ACHN (cell line): ENCODE data around the gene RALB.
A peak's percentile ranks its signal among the peaks of the same experiment; 100 is the strongest.
"Not testable (repeated sequence)": the region's sequence is repeated elsewhere in the genome, so short reads cannot be mapped to it uniquely, and the experiment has no call there.

ENCODE experiments used
- DNase-seq: peaks from one replicate; pipeline ENCODE4 v3.0.0-alpha.2; 2015
- in situ Hi-C: cut with HindIII; loops from 2 replicates; pipeline ENCODE4 v1.10.0; 2017; ENCODE audit warnings: low sequenced_read_pairs, low pct_ligation_motif_present, low pct_unique_long_range_greater_than_20kb

RALB gene

DNA sequence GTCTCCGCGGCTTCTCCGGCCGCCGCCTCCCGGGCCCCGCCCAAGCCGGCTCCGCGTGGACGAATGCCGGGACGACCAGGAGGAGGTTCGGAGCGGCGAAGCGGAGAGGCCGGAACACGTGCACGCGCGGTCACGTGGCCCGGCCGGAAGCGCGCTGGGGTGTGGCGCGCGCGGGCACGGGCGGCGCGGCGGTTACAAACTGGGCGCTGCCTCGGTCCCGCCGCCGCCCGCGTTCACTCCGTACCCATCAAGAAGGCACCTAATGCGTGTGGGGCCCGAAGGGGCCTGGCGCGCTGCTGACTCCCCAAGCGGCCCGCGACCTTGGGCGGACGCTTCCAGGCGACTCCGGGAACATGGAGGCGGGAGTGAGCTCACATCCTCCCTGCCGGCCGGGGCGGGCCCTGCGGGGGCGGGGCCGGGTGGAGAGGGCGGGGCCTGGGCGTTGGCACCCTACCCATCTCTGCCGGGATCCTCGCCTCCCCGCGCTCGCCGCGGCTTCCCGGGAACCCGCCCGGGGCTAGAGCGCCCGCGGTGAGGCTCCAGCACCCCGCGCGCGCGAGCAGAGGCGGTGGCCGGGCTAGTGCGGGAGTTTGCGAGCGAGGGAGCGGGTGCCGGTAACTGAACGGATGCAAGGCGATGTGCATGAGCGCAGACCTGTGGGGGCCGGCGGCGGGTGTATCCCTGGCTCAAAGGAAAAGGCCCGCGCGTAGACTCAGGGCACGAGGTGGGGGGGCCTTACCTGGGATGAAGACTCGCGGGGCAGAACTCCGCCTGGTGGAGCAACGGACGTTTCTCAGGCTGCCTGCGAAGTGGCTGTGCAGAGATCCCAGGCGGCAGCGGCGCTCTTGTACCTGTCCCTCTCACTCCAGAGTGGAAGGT lies 29.4 kb upstream of the RALB start, which contains the start of gene TMEM185B:
TSS of gene TMEM185B (minus strand) at position 367 of the 879 bp plus-strand sequence. CDS start 424 bp downstream, outside the sequence.
- in situ Hi-C loops = no loop called here
- peak; percentile 89 for DNase-seq

GRCh38 chr2:120224256-120224655 lies 28.4 kb upstream of the RALB start:
- in situ Hi-C loops = no loop called here
- DNase-seq = no peak

DNA sequence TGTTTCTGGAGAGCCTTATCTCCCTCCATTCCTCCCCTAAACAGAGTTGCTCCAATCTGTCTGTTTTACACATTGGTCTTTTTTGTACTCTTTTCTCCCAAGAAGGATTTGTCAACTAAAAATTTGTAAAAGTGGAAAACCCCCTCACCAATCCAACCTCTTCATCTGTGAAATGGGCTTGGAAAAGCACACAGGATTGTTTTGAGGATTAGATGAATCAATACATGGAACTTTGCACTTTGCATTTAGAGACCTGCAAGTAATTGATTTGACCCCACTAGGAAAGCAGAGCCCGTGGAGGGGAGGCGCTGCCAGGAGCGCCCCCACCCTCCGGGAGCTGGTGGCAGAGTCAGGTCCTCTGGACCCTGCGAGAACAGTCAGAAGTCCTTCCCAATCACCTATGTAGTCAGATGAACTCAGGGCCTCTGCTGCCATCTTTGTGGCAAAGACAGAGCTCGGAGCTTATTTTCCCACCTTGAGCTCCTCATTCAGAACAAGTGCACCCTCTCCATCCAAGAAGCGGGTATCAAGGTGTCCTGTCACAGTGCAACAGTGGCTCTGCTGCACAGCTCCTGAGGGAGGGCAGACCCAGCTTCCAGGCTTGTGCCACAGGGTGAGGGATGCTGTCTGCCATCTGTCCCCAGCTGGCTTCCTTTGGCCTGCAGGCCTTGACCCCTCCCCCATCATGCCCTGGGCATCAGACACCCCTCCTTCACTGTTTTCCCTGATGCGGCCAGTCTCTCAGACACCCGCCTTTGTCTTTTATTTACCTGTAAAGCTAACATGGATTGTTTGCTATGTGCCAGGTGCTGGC lies 27.7 kb upstream of the RALB start:
- in situ Hi-C loops = no loop called here
- DNase-seq = no peak

DNA sequence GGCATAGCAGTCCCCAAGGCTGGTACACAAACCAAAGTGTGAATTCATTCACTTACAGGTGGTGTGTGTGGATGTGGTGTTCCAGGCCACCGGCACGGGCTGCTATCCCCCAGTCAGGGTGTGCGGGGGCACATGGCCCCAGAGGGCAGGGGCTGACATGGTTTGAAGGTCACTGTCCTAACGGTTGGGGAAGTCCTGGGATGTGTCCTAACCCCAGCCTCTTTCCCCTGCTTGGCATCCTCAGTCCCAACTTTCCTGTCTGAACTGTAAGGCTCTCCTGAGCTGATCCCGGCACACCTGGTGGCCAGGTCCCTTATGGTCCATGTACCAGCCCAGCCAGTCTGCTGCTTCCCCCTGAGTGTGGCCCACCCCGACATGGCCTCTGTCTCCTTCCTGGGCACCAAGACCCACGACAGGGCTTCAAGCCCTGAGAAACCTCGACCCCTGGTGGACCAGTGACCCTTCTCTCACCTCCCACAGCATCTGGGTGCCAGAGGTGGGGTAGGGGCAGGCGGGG lies 27.0 kb upstream of the RALB start:
- no peak for DNase-seq
- in situ Hi-C loops = no loop called here

DNA sequence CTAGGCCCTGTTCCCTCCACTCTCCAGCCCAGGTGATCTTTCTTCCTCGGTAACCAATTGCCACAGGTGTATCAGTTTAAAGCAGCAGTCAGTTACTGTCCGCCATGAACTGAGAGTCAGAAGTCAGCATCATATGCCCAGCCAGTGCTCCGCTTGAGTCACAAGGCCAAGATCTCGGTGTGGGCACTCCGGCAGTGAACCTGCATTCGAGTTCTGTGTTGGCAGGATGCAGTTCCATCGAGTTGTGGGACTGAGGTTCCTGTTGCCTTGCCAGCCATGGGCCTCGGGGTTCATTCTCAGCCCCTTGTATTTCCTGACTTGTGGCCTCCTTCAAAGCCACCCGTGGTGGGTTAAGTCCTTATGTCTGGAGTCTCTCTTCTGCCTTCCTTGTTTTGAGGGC lies 26.3 kb upstream of the RALB start:
- DNase-seq = no peak
- in situ Hi-C loops = no loop called here

- DNase-seq = no peak
- in situ Hi-C loops = no loop called here
Measured at GRCh38 chr2:120227111-120227991, 25.3 kb upstream of the RALB start.

- peak; percentile 23 for DNase-seq
Measured at GRCh38 chr2:120228503-120228902, 24.1 kb upstream of the RALB start.

GRCh38 chr2:120229341-120229740 lies 23.3 kb upstream of the RALB start:
- DNase-seq = no peak
- in situ Hi-C loops = no loop called here

More at GRCh38 chr2:120228503-120228902, 24.1 kb upstream of the RALB start:
- in situ Hi-C loops = no loop called here

DNA sequence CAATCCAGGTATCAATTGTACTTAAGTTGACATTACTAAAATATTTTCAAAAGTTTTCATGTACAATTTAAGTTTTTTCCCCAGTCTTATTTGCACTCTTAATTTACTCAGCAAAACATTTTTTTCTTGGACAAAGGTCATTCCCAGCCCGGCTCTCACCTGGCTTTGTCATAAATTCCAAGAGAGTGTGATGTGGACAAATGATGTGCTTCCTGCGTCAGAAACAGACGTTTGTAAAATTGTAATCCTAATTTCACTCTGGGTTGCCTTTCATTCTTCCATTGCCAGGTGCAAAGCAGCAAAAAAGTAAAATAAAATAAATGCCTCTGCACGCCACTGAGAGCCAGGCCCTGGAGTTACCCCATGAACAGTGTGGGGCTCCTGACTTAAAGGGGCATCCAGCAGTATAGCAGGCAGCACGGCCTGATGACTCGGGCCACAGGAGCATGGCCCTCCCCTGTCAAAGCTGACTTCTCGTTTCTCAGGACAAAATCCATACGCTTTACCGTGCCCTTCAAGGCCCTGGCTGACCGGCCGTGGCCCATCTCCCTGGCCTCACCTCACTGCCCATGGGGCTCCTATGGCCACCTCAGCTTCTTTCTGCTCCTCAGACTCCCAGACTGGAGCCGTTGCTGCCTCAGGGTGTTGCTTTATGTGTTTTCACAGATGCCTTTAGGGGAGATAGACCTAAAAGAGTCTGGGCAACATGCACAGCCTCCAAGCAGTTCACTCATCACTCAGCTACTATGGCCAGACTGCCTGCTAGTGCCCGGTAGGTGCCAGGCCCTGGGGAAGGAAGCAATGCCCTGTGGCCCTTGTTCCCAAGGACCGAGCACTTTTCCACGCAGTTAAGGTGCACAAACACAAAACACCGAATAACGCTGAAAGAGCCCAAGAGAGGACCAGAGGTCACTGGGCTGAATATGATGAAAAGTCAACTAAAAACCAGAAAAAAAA lies 21.9 kb upstream of the RALB start:
- in situ Hi-C loops = no loop called here
- no peak for DNase-seq

DNA sequence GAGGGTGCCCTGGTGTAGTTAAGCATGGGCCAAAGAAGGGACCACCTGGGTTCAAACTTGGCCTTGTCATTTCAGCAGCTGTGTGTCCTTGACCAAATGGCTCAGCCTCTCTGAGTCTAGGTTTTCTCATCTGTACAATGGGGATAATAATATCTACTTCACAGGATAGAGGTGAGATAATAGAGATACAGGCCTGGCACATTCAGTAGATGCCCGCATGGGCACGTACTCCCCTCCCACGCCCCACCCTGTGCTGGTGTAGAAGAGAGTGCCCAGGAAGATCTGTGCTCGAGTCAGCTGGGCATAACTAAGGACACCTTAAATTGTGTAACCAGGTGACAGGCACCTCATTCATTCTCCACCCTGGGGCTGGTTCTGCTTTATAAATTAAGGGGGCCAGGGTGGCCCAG lies 21.1 kb upstream of the RALB start:
- DNase-seq = no peak
- in situ Hi-C loops = no loop called here

DNA sequence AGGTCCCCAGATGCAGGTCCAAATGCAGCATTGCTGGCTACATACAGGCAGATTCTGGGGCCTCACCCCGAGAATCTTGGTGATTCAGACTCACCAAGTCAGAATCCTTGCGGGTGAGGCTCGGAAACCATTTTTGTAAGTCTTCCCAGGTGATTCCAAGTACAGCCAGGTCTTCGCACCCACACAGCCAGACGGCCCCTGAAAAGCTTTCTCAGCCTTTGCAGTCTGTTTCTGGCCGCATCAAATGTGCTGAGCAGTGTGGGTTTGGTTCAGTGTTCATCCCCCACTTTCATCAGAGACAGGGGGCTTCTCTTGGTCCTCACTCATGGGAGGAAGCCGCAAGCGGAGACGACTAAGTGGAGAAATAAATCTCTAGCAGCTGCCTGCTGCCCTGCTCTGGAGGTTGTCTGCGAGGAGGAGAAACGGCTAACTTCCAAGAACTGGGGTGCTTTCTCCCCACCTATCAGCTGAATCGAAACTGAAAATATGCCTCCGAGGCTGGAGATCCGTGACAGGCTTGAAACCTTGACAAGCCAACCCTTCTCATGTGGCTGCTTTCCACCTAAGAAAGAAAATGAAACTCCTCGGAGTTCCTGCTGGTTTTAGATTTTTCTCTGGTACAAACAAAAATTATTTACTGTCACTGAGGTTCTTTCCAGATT lies 20.5 kb upstream of the RALB start:
- DNase-seq = peak; percentile 58
- in situ Hi-C loops = no loop called here

DNA sequence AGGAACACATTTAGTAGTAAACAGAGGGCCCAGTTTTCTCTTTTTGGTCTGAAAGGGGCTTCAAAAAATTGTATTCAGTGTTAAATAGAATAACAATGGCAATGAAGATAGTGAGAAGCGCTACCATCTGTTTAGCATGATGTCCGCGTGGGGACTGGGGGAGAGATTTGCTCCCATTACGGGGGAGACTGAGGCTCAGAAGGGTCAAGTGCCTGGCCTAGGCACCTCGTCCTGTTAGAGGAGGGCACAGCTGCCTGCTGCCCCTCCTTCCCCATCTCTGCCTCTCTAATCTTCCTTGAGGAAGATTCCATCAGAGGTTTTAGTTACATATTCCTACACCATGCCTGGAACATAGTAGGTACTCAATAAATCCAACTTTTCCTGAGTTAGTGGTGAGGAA lies 19.4 kb upstream of the RALB start:
- in situ Hi-C loops = no loop called here
- no peak for DNase-seq

- in situ Hi-C loops, DNase-seq: not testable (repeated sequence)
Measured at GRCh38 chr2:120235158-120235557, 17.5 kb upstream of the RALB start.

GRCh38 chr2:120235681-120236080 lies 17.0 kb upstream of the RALB start:
- in situ Hi-C loops = no loop called here
- DNase-seq = no peak

DNA sequence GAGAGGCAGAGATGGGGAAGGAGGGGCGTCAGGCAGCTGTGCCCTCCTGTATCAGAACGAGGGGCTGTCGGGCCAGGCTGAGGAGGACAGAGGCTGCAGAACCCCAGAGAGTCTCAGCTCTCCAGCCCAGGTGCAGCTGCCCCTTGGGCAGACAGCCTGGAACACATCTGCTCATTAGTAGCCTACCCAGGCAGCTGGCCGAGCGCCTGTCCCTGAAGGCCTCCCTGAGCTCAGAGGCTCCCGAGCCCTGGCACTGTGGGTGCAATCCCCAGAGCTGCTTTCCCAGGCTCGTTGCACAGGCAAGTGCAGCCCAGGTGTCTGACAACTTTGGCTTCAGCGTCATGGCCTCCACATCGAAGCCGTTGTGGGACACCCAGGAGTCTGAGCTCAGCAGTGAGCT lies 16.3 kb upstream of the RALB start:
- in situ Hi-C loops = no loop called here
- no peak for DNase-seq

GRCh38 chr2:120236791-120237190 lies 15.9 kb upstream of the RALB start:
- in situ Hi-C loops = no loop called here

GRCh38 chr2:120237491-120237902 lies 15.2 kb upstream of the RALB start:
- in situ Hi-C loops = no loop called here
- DNase-seq = peak; percentile 90

More at GRCh38 chr2:120236791-120237190, 15.9 kb upstream of the RALB start:
- no peak for DNase-seq
